K562 (cell line): ENCODE results near the gene OPA3. TPM values are rescaled to one million over a fixed set of nuclear protein-coding genes. Genes with fewer than 3 reads are reported as not detected.
A peak's percentile ranks its signal among the peaks of the same experiment; 100 is the strongest.

Experiments
- ATAC-seq: fragments of 200-7000 bp; cut with Tn5 transposase; 3 replicates; pipeline ENCODE4 v1.9.1; 2020; ENCODE audit warnings: moderate library complexity
- BruUV-seq: library from RNA; stranded (reverse); fragments of 400-500 nt; replicated peaks from 2 replicates; lab custom pipeline; 2021; lab: Mats Ljungman, UMichigan
- CTCF ChIA-PET: fragments of 300-600 bp; formaldehyde crosslinking; extraction: SDS; loops from one replicate; lab custom pipeline; 2021; ENCODE audit warnings: low intra/inter-chr PET ratio; lab: Yijun Ruan, JAX
- POLR2A ChIA-PET: fragments of 300-600, 350-650 bp; sonication (Branson Sonifier 250); formaldehyde crosslinking; extraction: SDS; loops from one replicate; lab custom pipeline; 2021; ENCODE audit warnings: antibody characterized with exemption, inconsistent platforms; lab: Yijun Ruan, JAX
- DNase-seq, 4 experiments: peaks; one replicate each; pipeline versions ENCODE4 v3.0.0 to v3.0.0-alpha.2; 2011 to 2018; ENCODE audit warnings: low spot score in 3 of 4, mixed read lengths in 3 of 4; ENCODE audit errors: extremely low read depth in 1 of 4
- FAIRE-seq: peaks from 2 replicates; lab custom pipeline; 2011; peaks lifted over from hg19 to GRCh38; lab: Jason Lieb, UNC
- H2AFZ ChIP-seq: 2 replicates; pipeline ENCODE4 v1.6.0; 2011; ENCODE audit warnings: low read depth, low read length, control low read depth, inconsistent platforms
- H3K27ac ChIP-seq: fragments of 200-600 bp; 3 replicates; pipeline ENCODE4 v1.8.0; 2011; ENCODE audit warnings: low read depth, mild to moderate bottlenecking, control low read depth, inconsistent platforms, low read length, moderate library complexity, mixed read lengths; ENCODE audit errors: extremely low read depth
- H3K27me3 ChIP-seq, 2 experiments: fragments of 300-600 bp in 1 of 2; 2 replicates in 1 of 2; 3 replicates in 1 of 2; pipeline versions ENCODE4 v1.6.0 to v1.8.0; 2011; ENCODE audit warnings: inconsistent platforms in 2 of 2, low read length in 2 of 2, mild to moderate bottlenecking in 1 of 2, mixed read lengths in 1 of 2, moderate library complexity in 1 of 2; ENCODE audit not compliant: control insufficient read depth in 2 of 2, insufficient read depth in 2 of 2
- H3K36me3 ChIP-seq: fragments of 300-600 bp; 3 replicates; pipeline ENCODE4 v1.8.0; 2011; ENCODE audit warnings: mild to moderate bottlenecking, low read length, inconsistent platforms; ENCODE audit not compliant: control insufficient read depth, insufficient read depth
- H3K4me1 ChIP-seq, 2 experiments: fragments of 200-600 bp in 1 of 2; replicated peaks in 1 of 2; 2 replicates in 1 of 2; 3 replicates in 1 of 2; pipeline versions ENCODE4 v1.5.1 to v1.8.0; 2011; ENCODE audit warnings: inconsistent platforms in 2 of 2, low read length in 2 of 2, mild to moderate bottlenecking in 1 of 2, mixed read lengths in 1 of 2, moderate library complexity in 1 of 2; ENCODE audit not compliant: control insufficient read depth in 2 of 2, insufficient read depth in 2 of 2
- H3K4me2 ChIP-seq: 2 replicates; pipeline ENCODE4 v1.6.1; 2011; ENCODE audit warnings: low read length, control low read depth, inconsistent platforms, mixed read lengths; ENCODE audit not compliant: insufficient read depth
- H3K4me3 ChIP-seq: fragments of 200-600 bp; sonication (generic), shearing (Covaris generic); 2 replicates; pipeline ENCODE4 v1.5.1; 2016; ENCODE audit warnings: control low read depth, inconsistent platforms
- H3K79me2 ChIP-seq: fragments of 200-600 bp; 3 replicates; pipeline ENCODE4 v1.8.0; 2011; ENCODE audit warnings: low read length, inconsistent platforms; ENCODE audit not compliant: control insufficient read depth, insufficient read depth
- H3K9ac ChIP-seq, 2 experiments: 2 replicates each; pipeline versions ENCODE4 v1.6.0 to v1.6.1; 2011; ENCODE audit warnings: low read depth in 2 of 2, low read length in 2 of 2, control low read depth in 1 of 2, inconsistent platforms in 1 of 2, mild to moderate bottlenecking in 1 of 2, mixed read lengths in 1 of 2; ENCODE audit not compliant: insufficient read depth in 1 of 2
- H3K9me1 ChIP-seq: one replicate; pipeline ENCODE4 v1.6.0; 2011; ENCODE audit warnings: inconsistent platforms, mild to moderate bottlenecking, low read length, moderate library complexity; ENCODE audit not compliant: control insufficient read depth, insufficient read depth
- H3K9me3 ChIP-seq: replicated peaks from 2 replicates; pipeline ENCODE4 v1.5.1; 2011; ENCODE audit warnings: low read depth, low read length, inconsistent platforms; ENCODE audit not compliant: control insufficient read depth, insufficient read depth
- H4K20me1 ChIP-seq: replicated peaks from 2 replicates; pipeline ENCODE4 v1.6.1; 2011; ENCODE audit warnings: low read length, inconsistent platforms, mixed read lengths; ENCODE audit not compliant: control insufficient read depth, insufficient read depth
- BCL6 ChIP-seq: fragments of 250-450 bp; sonication (Bioruptor Pico); IDR thresholded peaks from 2 replicates; pipeline ENCODE4 v1.4.0; 2020
- BRCA1 ChIP-seq, 2 experiments: fragments of 450-650 bp in 1 of 2; sonication (generic) in 1 of 2; formaldehyde crosslinking in 1 of 2; IDR thresholded peaks; 2 replicates each; pipeline versions ENCODE4 v1.5.0 to v1.6.1; 2017 to 2020; ENCODE audit warnings: mild to moderate bottlenecking in 1 of 2, missing genetic modification reagents in 1 of 2
- BRD9 ChIP-seq: fragments of 450-650 bp; IDR thresholded peaks from 2 replicates; pipeline ENCODE4 v1.6.1; 2018; ENCODE audit warnings: low read depth; ENCODE audit not compliant: partially characterized antibody
- CREB1 ChIP-seq, 2 experiments: sonication (generic) in 1 of 2; formaldehyde crosslinking in 1 of 2; IDR thresholded peaks; 2 replicates each; pipeline versions ENCODE4 v1.6.1 to v1.8.0; 2012 to 2022; ENCODE audit warnings: inconsistent platforms in 1 of 2, mild to moderate bottlenecking in 1 of 2, missing genetic modification reagents in 1 of 2, moderate library complexity in 1 of 2
- FUS ChIP-seq: fragments of 200-400 bp; formaldehyde crosslinking; optimal IDR thresholded peaks from 2 replicates; pipeline ENCODE3; 2017; ENCODE audit warnings: low read depth, low read length
- HMGXB4 ChIP-seq: sonication (generic); formaldehyde crosslinking; IDR thresholded peaks from 2 replicates; pipeline ENCODE4 v1.8.1; 2023; ENCODE audit warnings: mild to moderate bottlenecking, missing genetic modification reagents
- KAT2B ChIP-seq: IDR thresholded peaks from one replicate; pipeline ENCODE4 v1.6.1; 2012; ENCODE audit warnings: low read depth, mild to moderate bottlenecking, control low read depth, inconsistent platforms, low read length, moderate library complexity
- MITF ChIP-seq: IDR thresholded peaks from 2 replicates; pipeline ENCODE4 v1.6.1; 2014; ENCODE audit warnings: antibody characterized with exemption
- MXD1 ChIP-seq: fragments of 250-450 bp; sonication (Bioruptor Pico); IDR thresholded peaks from 2 replicates; pipeline ENCODE4 v1.8.0; 2021; ENCODE audit warnings: borderline replicate concordance, mild to moderate bottlenecking, moderate library complexity; ENCODE audit not compliant: poor library complexity, severe bottlenecking
- MYBL2 ChIP-seq, 2 experiments: fragments of 450-650 bp in 1 of 2; sonication (generic) in 1 of 2; formaldehyde crosslinking in 1 of 2; IDR thresholded peaks; 2 replicates each; pipeline versions ENCODE4 v1.6.1 to v1.8.1; 2017 to 2022; ENCODE audit warnings: borderline replicate concordance in 1 of 2, inconsistent platforms in 1 of 2, low read depth in 1 of 2, mild to moderate bottlenecking in 1 of 2, missing genetic modification reagents in 1 of 2, moderate library complexity in 1 of 2
- NONO ChIP-seq, 2 experiments: fragments of 200-400 bp in 1 of 2; fragments of 450-650 bp in 1 of 2; formaldehyde crosslinking in 1 of 2; IDR thresholded peaks; 2 replicates each; pipeline ENCODE4 v1.6.1; 2017; ENCODE audit warnings: low read depth in 2 of 2, mild to moderate bottlenecking in 2 of 2, moderate library complexity in 2 of 2, low read length in 1 of 2
- SNAPC5 ChIP-seq: fragments of 250-450 bp; sonication (Bioruptor Pico); IDR thresholded peaks from 2 replicates; pipeline ENCODE4 v1.8.0; 2021; ENCODE audit warnings: moderate library complexity, mild to moderate bottlenecking, inconsistent platforms
- SRSF1 ChIP-seq: fragments of 200-400 bp; formaldehyde crosslinking; IDR thresholded peaks from 2 replicates; pipeline ENCODE4 v1.6.1; 2017; ENCODE audit warnings: mild to moderate bottlenecking, low read depth, low read length, moderate library complexity
- SRSF3 ChIP-seq: fragments of 200-400 bp; formaldehyde crosslinking; IDR thresholded peaks from 2 replicates; pipeline ENCODE4 v1.6.1; 2016; ENCODE audit warnings: mild to moderate bottlenecking, low read length, moderate library complexity; ENCODE audit not compliant: insufficient read depth
- ZNF146 ChIP-seq: IDR thresholded peaks from one replicate; pipeline ENCODE4 v1.6.1; 2018; ENCODE audit warnings: missing compliant biosample characterization; ENCODE audit not compliant: unreplicated experiment
- ZNF395 ChIP-seq: fragments of 200-800 bp; sonication (Bioruptor generic); IDR thresholded peaks from 2 replicates; pipeline ENCODE4 v1.6.1; 2017; ENCODE audit warnings: missing genetic modification characterization, missing compliant biosample characterization
- ZNF644 ChIP-seq: fragments of 200-800 bp; sonication (Bioruptor generic); IDR thresholded peaks from 2 replicates; pipeline ENCODE4 v1.6.1; 2016; ENCODE audit warnings: low read depth, missing genetic modification characterization, missing compliant biosample characterization
- WGBS: fragments of 100-300 bp; shearing (Covaris generic); methylation state at CpG from one replicate; pipeline ENCODE4 v1.1.6; 2016; ENCODE audit warnings: low coverage, mixed read lengths; ENCODE audit not compliant: insufficient coverage; ENCODE audit errors: missing lambda C conversion rate; 5-methylcytosine and 5-hydroxymethylcytosine counted together
- in situ Hi-C: fragments of 300-500 bp; cut with MboI; formaldehyde crosslinking; loops from 4 replicates; pipeline ENCODE4 v1.15.0; 2018; ENCODE audit warnings: inconsistent platforms, mixed read lengths
- intact Hi-C: fragments of 100-400 bp; cut with micrococcal nuclease; formaldehyde crosslinking; loops from 2 replicates; pipeline ENCODE4 v1.14.2; 2022
- polyA plus RNA-seq, 8 experiments: library from polyadenylated mRNA; depleted of rRNA in 4 of 8; stranded (reverse) in 5 of 8; unstranded in 3 of 8; fragments of >200 nt; fragmentation: Nextera tagmentation in 2 of 8; fragmentation: Illumina TruSeq in 1 of 8; extraction: Ambion mirVana in 2 of 8; extraction: Trizol in 1 of 8; gene quantifications; 2 replicates each; pipeline versions ENCODE4 v1.2.1 to v1.2.3, GENCODE V29; 2011 to 2014; ENCODE audit warnings: inconsistent platforms in 1 of 8, missing spikeins in 1 of 8
- total RNA-seq, 7 experiments: library from RNA; depleted of rRNA in 6 of 7; stranded (reverse); fragments of >200 nt in 6 of 7; fragmentation: Illumina TruSeq in 2 of 7; extraction: Trizol in 2 of 7; gene quantifications; 2 replicates each; pipeline versions ENCODE4 v1.2.1 to v1.2.3, GENCODE V29; 2011 to 2021; ENCODE audit warnings: low replicate concordance in 1 of 7

OPA3 gene
- total and polyA plus RNA-seq, 9 of the 15 experiments (the other 6 are each of a cell fraction or from before 2014, with no cell fraction given) = 1.4 to 18.8 (median 9.0) TPM

GRCh38 chr19:45560686-45561085 is 23.9 kb downstream of the OPA3 start:
- Histone ChIP-seq H3K4me1 (peaks cover 4 to 22% of the 10 kb centered on the region in 2 experiments; a peak in 3 of 5 replicates), H2AFZ (no peak overlapping the region), H3K9ac (peak overlapping the region in 1 of 2 experiments; percentile 82; a peak in 2 of 4 replicates), H3K9me3 (no peaks in the 10 kb centered on the region), H3K9me1 (peaks cover 3% of the 10 kb centered on the region), H3K4me3 (no peak overlapping the region), H3K4me2 (no peak overlapping the region), H3K36me3 (peaks cover 15% of the 10 kb centered on the region; the same call in 2 of the 3 replicates), H3K79me2 (peaks cover 20% of the 10 kb centered on the region), H3K27me3 (no peaks in the 10 kb centered on the region), H4K20me1 (no peaks in the 10 kb centered on the region), H3K27ac (no peak overlapping the region)
- ATAC-seq (no peak), DNase-seq (no peak), FAIRE-seq (no peak)
- in situ Hi-C loops = no loop called here
- CTCF ChIA-PET = no interaction called here
- POLR2A ChIA-PET = no interaction called here
- BruUV-seq = no TSS peak
- WGBS = 83% methylated on average over 11 of the region's 11 CpGs
- intact Hi-C loops = no loop called here
- TF ChIP-seq MYBL2 (IDR thresholded peaks at IDR 0.05; ENCODE audit: low read depth) (no peak), MYBL2 (CRISPR knock-in tag; IDR thresholded peaks at IDR 0.05; ENCODE audit: borderline replicate concordance) (no peak), BRD9 (no peak), BRCA1 (IDR thresholded peaks at IDR 0.05) (no peak), BRCA1 (CRISPR knock-in tag; IDR thresholded peaks at IDR 0.05) (no peak), CREB1 (IDR thresholded peaks at IDR 0.05) (no peak), CREB1 (CRISPR knock-in tag; IDR thresholded peaks at IDR 0.05) (no peak), HMGXB4 (no peak), ZNF146 (CRISPR knock-in tag) (no peak), NONO (IDR thresholded peaks at IDR 0.05; ENCODE audit: low read depth in 2 of 2, low read length in 1 of 2) (no peak), KAT2B (no peak), ZNF644 (no peak), BCL6 (CRISPR knock-in tag) (no peak), SRSF3 (no peak), MXD1 (no peak), SRSF1 (no peak), ZNF395 (no peak), SNAPC5 (CRISPR knock-in tag) (no peak), MITF (no peak), FUS (no peak)
